IPS DF 4.7 (cell line): ENCODE data around the gene CDS1.
"Not testable (repeated sequence)": the region's sequence is repeated elsewhere in the genome, so short reads cannot be mapped to it uniquely, and the experiment has no call there.

ENCODE experiments used
- DNase-seq: peaks from one replicate; pipeline ENCODE4 v3.0.0-alpha.2; 2013; ENCODE audit warnings: low spot score; ENCODE audit errors: extremely low read depth

The CDS1 gene

DNA sequence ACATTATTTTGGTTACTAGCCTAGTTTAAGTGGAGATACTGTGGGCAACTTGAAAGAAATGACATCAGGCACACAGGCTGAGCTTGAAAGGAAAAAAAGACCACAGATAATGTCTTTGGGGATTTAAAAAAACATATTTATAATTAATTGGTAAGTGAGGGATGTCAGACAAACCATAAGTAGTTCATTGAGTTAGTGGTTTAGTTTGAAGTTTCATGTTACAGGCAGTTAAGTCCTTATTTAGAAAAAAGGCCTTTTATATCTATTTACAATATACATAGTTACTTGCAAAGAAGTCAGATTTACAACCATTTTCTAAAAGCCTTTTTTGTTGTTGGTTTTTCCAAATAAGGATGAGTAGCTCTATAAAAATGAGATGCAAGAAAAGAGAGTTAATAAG, 89.2 kb downstream of the CDS1 start:
- no peak for DNase-seq

DNA sequence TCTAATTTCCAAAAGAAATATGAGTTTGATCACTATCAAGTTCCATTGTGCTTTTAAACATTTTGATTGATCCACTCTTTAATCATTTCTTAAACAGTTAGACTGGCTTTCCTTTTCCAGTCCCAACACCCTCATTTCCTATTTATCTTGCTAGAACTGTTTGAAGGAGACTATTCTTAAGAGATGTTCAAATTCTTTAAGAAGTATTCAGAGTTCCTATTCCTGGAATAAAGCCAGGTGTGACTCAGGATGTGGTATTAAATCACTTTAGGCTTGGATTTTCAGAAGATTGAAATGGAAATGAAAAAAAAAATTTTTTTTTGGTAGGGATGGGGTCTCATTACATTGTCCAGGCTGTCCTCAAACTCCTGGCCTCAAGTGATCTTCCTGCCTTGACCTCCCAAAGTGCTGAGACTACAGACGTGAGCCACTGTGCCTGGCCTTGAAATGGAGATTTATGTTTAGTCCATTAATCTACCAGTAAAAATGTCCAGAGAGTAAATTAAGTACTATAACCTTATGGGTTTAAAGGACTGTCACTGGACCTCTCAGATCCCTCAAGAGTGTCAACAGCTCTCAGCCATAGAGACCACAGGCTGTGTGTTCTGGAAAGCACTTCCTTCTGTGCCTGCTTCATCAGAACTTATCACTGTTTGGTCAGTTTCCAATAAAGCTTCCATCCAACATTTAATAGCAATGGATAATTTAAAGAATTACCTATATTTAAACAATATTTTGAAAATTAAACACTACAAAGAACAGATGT, 90.7 kb downstream of the CDS1 start:
- DNase-seq, result no peak

DNA sequence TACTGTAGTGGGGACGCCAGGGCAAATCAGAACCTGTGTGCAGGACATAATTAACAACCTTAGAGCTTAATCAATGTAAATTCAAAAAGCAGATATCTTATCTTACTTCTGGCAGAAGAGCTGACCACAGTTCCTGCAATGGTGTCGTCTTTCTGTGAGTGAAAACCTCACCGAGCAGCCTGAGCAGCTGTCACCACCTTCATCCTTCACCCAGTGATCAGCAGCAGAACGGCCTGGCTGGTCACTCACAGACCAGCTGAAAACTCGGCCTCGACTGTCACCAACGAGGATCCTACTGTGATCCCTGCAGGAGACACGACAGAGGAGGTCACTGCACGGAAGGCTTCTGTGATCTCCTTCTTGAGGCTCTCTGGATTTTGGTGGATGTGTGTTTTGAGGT, 94.2 kb downstream of the CDS1 start:
- no peak for DNase-seq

DNA sequence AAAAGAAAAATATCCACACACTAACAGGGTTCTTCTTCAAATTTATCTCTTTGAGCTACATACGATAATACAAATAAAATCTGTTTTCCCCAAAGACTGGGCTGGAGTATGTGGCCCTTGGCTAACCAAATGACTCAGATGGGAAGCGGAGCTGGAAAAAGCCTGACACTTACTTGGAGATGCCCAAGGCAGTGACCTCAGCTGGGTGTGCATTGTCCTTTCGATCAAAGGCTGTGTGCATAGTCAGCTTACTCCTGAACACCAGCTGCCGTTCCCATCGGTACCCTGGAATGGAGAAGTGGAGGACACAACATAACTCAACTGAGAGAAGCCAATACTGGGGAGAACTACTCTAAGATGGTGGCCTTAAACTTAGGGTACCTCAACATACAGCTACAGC, 95.1 kb downstream of the CDS1 start:
- no peak for DNase-seq

DNA sequence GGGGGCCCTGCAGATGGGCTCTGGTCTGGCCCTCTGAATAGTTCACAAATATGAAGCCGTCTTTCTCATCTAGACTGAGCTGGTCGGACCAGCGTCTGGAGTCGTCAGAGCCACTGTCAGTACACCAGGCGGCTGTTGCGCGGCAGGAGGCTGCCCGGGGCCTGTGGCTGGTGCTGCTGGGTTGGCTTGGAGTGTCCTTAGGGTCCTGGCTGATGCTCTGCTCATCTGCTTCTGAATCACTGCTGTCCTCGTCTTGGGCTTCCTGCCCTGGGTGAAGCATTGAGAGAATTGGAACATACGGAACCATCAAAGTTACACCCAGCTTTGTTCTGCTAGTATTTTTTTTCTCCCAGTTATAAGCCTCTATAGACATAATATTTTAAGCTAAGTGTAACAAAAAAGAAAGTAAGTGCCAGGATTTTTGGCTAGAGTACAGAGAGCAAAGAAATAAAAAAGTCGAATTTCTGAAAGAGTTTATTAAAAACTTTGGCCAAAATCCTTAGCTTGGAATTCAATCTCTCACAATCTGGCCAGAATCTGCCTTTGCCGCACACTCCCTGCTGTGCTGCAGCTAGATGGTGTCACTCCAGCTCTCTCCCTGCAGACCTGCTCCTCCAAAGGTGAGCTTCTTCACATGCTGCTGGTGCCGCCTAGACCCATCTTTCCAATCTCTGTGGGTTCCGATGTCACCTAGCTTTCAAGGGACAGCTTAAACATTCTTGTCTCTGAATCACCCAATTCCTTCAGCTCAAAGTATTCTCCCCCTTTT, 96.2 kb downstream of the CDS1 start:
- no peak for DNase-seq

DNA sequence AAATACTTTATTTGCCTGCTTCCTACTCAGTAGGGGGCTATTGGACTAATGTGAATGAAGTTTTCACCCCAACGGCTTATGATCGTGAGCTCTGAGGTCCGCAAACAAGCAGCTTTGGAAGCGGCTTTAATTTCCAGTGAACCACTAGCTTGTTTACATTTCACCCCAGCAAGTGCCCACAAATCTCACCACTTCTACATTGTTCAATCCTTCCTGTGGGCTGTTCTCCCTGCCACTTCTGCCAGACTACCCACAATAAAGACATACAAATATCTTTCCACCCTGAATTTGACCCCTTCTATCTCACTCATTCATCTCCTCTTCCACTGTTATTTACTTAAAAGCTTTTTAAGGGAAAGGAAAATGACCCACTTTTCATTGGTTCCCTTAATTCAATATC, 98.0 kb downstream of the CDS1 start:
- no peak for DNase-seq

DNA sequence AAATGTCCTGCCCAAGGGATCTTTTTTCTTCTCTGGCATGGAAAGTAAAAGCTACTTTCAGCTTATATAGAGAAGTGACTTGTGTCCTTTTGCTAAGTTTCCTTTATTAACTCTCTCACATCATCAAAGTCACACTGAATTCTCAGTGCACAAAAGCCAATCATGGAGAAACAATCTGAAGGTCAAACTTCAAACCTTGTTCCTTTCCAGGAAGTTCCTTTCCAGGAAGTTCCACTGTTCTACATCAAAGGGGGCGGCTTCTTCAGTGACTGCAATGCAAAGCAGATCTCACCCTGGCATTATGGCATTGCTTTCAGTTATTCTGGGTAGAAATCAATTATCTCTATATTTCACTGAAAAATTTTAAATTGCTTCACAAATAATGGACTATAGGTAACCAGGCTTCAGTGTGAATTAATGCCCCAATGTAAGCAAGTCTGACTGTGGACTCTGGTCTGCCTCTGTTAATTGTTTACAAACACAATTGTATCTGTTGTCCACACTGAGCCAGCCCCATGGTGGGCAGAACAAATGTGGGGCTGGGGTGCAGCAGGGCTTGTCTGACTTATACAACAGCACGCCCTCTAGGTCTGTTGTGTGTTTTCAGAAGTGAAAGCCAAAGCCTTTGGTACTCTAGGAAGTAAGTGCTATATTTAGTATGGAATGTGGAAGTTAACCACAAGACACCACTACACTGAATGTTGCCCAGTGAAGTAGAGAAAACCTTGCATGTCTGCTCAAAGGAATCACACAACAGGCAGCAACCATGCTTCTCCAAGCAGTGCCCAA, 98.8 kb downstream of the CDS1 start:
- DNase-seq, result no peak

DNA sequence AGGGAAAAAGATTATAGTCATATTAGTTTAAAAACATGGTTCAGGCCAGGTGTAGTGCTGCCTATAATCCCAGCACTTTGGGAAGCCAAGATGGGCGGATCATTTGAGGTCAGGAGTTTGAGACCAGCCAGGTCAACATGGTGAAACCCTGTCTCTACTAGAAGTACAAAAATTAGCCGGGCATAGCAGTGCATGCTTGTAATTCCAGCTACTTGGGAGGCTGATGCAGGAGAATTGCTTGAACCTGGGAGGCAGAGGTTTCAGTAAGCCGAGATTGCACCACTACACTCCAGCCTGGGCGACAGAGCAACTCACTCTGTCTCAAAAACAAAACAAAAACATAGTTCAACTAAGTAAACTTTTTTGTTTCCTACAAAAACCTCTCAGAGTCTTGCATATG, 99.7 kb downstream of the CDS1 start:
- not testable (repeated sequence) for DNase-seq

DNA sequence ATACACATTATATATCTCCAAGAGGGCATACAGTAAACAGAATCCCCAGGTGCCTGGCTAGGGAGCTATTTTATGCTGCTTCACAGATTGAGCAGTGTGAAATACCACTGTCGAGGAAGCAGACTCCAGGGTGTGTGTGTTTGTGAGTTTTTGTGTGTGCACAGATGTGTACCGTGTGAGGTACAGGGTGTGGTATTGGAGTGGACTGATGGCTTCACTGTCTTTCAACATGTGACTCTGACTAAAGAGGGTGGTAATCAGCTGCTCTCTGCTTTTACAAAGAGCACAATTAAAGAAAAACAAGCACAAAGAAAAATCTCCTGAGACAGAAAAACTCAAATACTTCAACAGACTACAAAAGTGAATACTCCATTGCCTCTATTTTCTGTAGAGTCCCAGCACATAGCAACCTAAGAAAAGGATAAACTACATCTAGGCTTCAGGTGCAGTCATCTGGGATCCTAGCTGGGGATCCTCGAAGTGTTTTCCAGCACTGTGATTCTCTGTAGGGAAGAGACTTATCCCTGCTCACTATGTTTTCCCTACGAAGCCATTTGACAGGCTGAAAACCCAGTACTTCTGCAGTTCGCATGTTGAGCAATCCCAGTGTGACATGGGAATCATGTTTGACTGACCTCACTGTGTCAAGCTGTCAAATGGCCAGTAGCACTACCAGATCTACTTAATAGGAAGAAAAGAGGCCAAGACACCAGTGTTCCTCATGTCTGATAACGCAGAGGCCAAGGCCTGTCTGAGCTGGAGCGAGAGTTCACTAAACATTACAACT, 100.3 kb downstream of the CDS1 start:
- DNase-seq, result no peak

DNA sequence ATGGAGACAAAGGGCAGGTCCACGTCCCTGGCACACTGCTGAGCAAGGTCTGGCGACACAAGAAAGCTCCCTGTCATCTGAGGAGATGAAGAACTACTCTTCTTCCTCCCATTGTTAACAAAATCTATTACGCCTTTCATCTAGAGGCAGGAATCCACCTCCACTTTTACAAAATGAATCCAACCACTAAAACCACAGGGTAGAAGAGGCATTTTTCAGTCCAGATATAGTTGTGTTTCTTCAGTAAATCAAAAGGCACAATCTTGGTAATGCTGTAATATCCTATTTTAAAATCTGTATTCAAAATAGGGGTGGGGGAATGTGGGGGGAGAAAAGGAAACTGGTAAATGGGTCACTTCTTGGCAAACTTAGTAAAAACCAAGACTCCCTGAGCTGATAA, 101.4 kb downstream of the CDS1 start:
- DNase-seq, result no peak

DNA sequence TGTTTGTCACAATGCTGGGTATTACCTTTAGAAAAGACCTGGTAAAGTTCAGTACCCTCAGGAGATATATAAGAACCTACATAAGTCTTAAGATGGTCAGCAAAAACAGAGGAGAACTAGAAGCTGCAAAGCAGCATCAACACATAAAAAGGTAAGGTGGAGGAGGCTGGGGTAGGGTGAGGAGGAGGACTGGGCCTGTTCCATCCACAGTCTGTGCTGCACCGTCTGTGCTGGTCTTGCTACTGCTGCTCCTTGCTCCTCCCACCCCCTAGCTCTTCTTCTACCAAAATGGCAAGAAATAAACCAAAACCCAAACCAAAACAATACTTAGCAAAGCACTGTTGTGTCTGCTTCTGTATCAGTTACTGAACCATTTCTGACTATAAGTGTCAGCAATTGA, 102.2 kb downstream of the CDS1 start:
- DNase-seq, result no peak

DNA sequence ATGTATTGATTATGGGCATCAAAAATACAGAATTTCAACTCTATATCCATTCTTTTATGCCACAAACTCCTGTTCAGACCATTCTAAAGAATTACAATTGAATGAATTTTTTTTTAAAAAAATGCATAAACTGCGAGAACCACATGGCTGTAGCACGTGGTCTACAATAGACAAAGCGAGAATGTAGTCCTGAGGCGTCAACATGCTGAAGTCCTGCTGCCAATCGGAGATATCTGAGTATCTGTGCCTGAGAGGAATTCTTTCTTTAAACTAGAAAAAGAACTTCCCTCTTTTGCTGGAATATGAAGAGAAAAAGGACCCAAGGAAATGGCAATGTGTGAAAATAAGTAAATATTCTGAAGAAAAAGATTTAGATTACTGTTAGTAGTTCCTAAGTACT, 105.7 kb downstream of the CDS1 start:
- no peak for DNase-seq

DNA sequence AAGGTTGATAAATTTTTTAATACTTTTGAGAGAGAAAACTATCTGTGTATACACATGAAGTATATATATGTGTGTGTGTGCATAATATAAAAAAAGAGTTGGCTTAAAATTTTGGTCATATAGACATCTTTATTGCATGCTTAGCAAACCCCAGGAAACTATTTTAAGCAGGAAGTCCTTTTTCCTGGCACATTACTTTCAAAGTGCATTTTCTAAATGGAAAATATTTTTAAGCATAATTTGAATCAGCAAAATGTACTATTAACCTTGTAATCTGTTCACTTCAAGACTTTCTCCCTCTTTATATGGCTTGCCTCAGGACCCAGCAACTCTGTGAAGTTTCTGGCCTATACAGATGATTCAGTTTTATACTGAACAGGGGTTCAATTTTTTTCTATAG, 106.3 kb downstream of the CDS1 start:
- no peak for DNase-seq

DNA sequence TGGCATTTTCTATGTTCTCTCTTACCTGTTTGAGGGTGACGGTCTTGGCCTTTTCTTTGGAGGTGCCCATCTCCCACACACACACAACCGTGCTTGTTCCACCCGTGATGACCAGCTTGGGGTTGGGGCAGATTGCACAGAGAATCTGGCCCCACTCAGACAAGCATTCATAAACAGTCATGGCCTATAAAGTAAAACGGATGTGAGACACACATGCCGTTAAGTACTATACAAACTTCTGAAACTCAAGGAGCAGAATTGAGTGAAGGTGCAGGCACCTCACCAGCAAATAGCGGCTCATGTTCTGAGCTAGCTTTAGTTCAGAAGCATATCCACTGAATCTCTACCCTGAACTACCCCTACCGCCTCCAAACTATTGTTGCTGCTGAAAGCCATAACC, 107.6 kb downstream of the CDS1 start:
- no peak for DNase-seq

DNA sequence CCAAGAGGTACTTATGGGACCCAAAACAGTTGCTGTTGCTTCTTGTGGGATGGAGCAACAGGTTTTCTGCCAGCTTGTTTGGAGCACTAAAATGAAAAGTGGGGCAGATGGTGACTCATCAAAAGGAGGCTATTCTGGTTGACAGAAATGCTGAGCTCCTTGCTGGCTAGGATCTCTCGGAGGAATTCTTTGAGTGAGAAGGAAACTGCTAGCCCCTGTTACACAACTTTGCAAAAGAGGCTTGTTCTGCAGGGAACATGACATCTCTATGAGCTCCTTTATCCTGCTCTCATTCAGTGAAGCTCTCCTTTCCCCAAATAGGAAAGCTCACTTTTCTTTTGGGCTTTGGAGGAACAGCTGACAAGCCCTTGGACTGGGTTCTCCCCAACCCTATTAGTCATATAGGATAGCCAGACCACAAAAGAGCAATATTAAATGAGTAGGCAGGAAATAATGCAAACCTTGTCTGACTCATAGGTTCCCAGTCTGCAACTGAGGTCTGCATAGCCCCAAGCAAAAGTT, 108.3 kb downstream of the CDS1 start:
- no peak for DNase-seq

DNA sequence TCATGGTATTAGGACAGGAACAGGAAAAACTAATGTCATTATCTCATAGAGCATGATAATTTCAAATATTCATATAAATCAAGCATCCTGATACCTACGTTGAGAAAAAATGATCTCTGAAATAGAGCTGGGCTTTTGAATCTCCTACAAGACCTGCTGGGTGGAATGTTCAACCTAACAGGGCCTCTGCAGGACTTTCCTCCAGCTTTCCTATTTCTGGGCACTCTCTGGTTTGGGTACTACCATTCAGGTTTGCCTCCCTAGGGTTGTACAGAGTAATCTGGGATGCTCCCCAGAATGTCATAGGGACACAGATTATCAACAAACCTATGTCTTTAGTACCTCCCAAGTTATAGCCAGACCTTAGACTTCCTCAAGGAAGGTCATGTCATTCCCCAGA, 108.9 kb downstream of the CDS1 start:
- no peak for DNase-seq

DNA sequence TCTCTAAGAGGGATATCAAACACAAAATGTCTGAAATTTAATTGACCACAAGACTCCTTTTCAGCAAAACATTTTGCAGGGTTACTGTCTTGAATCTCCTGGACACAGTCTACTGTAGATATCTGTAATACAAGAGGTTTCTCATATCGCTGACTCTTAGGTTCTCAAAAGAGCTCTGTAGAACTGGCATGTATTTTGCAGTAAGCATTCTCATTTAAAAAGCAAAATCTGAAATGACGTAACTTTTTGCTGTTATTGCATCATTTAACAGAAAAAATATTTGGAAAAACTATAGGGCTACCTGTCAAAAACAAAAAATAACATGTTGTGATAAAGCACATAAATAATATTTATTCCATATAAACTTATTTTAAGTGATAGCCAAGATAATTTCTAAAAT, 114.2 kb downstream of the CDS1 start:
- DNase-seq, result no peak

DNA sequence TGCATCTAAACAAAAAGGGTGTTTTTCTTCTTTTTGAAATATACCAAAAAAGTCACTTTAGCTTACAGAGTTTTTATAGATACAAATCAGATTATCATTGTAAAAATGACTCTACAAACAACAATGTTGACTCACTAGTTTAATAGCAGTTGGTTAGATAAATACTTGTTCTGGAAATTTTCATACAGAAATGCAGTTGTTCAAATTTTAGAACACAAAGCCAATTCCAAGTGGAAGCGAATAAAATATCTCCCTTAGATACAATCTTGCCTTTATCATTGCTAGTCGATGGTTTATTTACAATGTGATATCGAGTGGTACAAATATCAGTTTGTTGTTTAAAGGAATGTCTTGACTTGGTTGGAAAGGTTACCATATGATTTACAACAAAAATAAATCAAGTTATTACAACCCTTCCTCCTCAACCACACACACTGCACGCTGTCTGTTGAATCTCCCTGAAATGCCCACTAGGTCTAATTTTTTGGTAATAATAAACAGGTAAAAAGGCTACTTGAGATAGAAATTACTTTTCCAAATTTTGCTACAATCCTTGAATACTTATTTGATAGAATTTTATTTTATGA, 114.8 kb downstream of the CDS1 start:
- no peak for DNase-seq

DNA sequence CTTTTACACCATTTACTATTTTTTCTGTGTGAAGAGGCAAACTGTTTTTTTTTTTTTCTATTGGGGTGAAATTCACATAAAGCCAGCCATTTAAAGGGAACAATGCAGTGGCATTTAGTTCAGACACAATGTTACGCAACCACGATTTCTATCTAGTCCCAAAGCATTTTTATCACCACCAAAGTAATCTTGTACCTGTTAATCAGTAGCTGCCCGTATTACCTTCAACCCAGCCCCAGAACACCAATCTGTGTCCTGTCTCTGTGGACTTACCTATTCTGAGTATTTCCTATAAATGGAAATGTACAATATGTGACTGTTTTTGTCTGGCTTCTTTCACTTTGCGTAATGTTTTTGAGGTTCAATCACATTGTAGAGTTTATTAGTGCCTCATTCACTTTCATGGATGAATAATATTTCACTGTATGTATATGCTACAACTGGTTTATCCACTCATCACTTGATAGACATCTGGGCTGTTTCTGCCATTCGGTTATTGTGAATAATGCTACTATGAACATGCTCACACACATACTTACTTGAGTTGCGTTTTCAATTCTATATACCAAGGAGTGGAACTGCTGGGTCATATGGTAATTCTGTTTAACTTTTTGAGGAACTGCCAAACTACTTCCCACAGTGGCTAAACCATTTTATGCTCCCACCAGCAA, 116.2 kb downstream of the CDS1 start:
- DNase-seq, result no peak
